ENCODE measurements around the gene VAPA. TPM values are rescaled to one million over a fixed set of nuclear protein-coding genes. Genes with fewer than 3 reads are reported as not detected.

VAPA gene
- total RNA-seq, 2 donors from 2014 or later = 162 to 201 TPM

- no peak for DNase-seq (ENCODE audit: low spot score in 2 of 2)
- H3K9me3 Mint-ChIP-seq = peaks cover 16 to 17% of the 10 kb centered on the region in 2 donors
- H3K27ac Mint-ChIP-seq = no peak overlapping the region
- ATAC-seq = no peak
- peaks cover 0 to 19% of the 10 kb centered on the region in 2 donors for H3K36me3 Mint-ChIP-seq
Measured at GRCh38 chr18:9993521-9994025, 79.8 kb downstream of the VAPA start.

GRCh38 chr18:9994026-9994570, 80.3 kb downstream of the VAPA start:
- Mint-ChIP-seq H3K27ac (no peak overlapping the region), H3K36me3 (peaks cover 0 to 19% of the 10 kb centered on the region in 2 donors), H3K9me3 (peaks cover 17% of the 10 kb centered on the region in 2 donors)
- ATAC-seq = no peak
- DNase-seq (ENCODE audit: low spot score in 2 of 2) = no peak

- ATAC-seq (no peak), DNase-seq (ENCODE audit: low spot score in 2 of 2) (no peak)
- H3K36me3 Mint-ChIP-seq = peaks cover 0 to 19% of the 10 kb centered on the region in 2 donors
- peaks cover 23 to 24% of the 10 kb centered on the region in 2 donors for H3K9me3 Mint-ChIP-seq
- H3K27ac Mint-ChIP-seq = no peak overlapping the region
Measured at GRCh38 chr18:9994701-9995235, 81.0 kb downstream of the VAPA start.

- Mint-ChIP-seq H3K27ac (no peak overlapping the region), H3K9me3 (peaks cover 28 to 31% of the 10 kb centered on the region in 2 donors), H3K36me3 (peaks cover 0 to 19% of the 10 kb centered on the region in 2 donors)
- DNase-seq (ENCODE audit: low spot score in 2 of 2) (no peak), ATAC-seq (no peak)
Measured at GRCh38 chr18:9995631-9996030, 81.8 kb downstream of the VAPA start.

- no peak overlapping the region for H3K27ac Mint-ChIP-seq
- DNase-seq (ENCODE audit: low spot score in 2 of 2) (no peak), ATAC-seq (no peak)
- H3K9me3 Mint-ChIP-seq = peaks cover 29 to 31% of the 10 kb centered on the region in 2 donors
- H3K36me3 Mint-ChIP-seq = peaks cover 0 to 19% of the 10 kb centered on the region in 2 donors
Measured at GRCh38 chr18:9996094-9996493, 82.3 kb downstream of the VAPA start.

- Mint-ChIP-seq H3K9me3 (peaks cover 29 to 31% of the 10 kb centered on the region in 2 donors), H3K27ac (no peak overlapping the region), H3K36me3 (peaks cover 0 to 19% of the 10 kb centered on the region in 2 donors)
- DNase-seq (ENCODE audit: low spot score in 2 of 2) = no peak
- ATAC-seq = no peak
Measured at GRCh38 chr18:9997711-9998110, 83.9 kb downstream of the VAPA start.

GRCh38 chr18:9998330-9998729, 84.5 kb downstream of the VAPA start:
- ATAC-seq = no peak

GRCh38 chr18:10002280-10002679, 88.5 kb downstream of the VAPA start:
- Mint-ChIP-seq H3K9me3 (peaks cover 21 to 24% of the 10 kb centered on the region in 2 donors), H3K36me3 (peaks cover 0 to 10% of the 10 kb centered on the region in 2 donors), H3K27ac (no peak overlapping the region)
- DNase-seq (ENCODE audit: low spot score in 2 of 2) = no peak
- no peak for ATAC-seq

More at GRCh38 chr18:9998330-9998729, 84.5 kb downstream of the VAPA start:
- H3K27ac Mint-ChIP-seq = no peak overlapping the region
- H3K9me3 Mint-ChIP-seq = peaks cover 29 to 31% of the 10 kb centered on the region in 2 donors
- no peak for DNase-seq (ENCODE audit: low spot score in 2 of 2)
- H3K36me3 Mint-ChIP-seq = peaks cover 0 to 19% of the 10 kb centered on the region in 2 donors

- peaks cover 13 to 17% of the 10 kb centered on the region in 2 donors for H3K9me3 Mint-ChIP-seq
- H3K27ac Mint-ChIP-seq = no peak overlapping the region
- peaks cover 0 to 2% of the 10 kb centered on the region in 2 donors for H3K36me3 Mint-ChIP-seq
- ATAC-seq (no peak), DNase-seq (ENCODE audit: low spot score in 2 of 2) (no peak)
Measured at GRCh38 chr18:10003281-10003680, 89.5 kb downstream of the VAPA start.

GRCh38 chr18:10003866-10004265, 90.0 kb downstream of the VAPA start:
- Mint-ChIP-seq H3K36me3 (no peaks in the 10 kb centered on the region), H3K9me3 (peaks cover 11 to 15% of the 10 kb centered on the region in 2 donors), H3K27ac (no peak overlapping the region)
- ATAC-seq = no peak
- no peak for DNase-seq (ENCODE audit: low spot score in 2 of 2)

- DNase-seq (ENCODE audit: low spot score in 2 of 2) (no peak), ATAC-seq (no peak)
- Mint-ChIP-seq H3K27ac (no peak overlapping the region), H3K36me3 (no peaks in the 10 kb centered on the region), H3K9me3 (no peaks in the 10 kb centered on the region)
Measured at GRCh38 chr18:10006311-10006893, 92.6 kb downstream of the VAPA start.

GRCh38 chr18:10008006-10008647, 94.3 kb downstream of the VAPA start:
- no peaks in the 10 kb centered on the region for H3K36me3 Mint-ChIP-seq
- DNase-seq (ENCODE audit: low spot score in 2 of 2) = no peak
- no peaks in the 10 kb centered on the region for H3K9me3 Mint-ChIP-seq
- H3K27ac Mint-ChIP-seq = no peak overlapping the region
- ATAC-seq = no peak

Other genes with a start within 250 kb of the VAPA start
- gene RAB31, start 205.7 kb upstream of the VAPA start, total RNA-seq = under 1 TPM; 0.36 to 0.99 TPM
- not detected for gene TXNDC2, start 28.0 kb upstream of the VAPA start, total RNA-seq